Activated naive CD8-positive, alpha-beta T cell treated with anti-CD3 and anti-CD28 coated beads, Interleukin-2, amount 10 ng/mL, durations not matched to agents 7 days and 5 days (primary cell): ENCODE data around the gene KCNIP4. TPM values are rescaled to one million over a fixed set of nuclear protein-coding genes. Genes with fewer than 3 reads are reported as not detected.

Experiments used
- ATAC-seq: fragments of 150-1000 bp; cut with Tn5 transposase; one replicate; pipeline ENCODE4 v1.10.0; 2021; ENCODE audit warnings: low read depth, moderate library complexity
- POLR2A ChIA-PET: fragments of 350-600 bp; sonication (Branson Sonifier 250); formaldehyde crosslinking; loops from one replicate; lab custom pipeline; 2021; ENCODE audit warnings: antibody characterized with exemption; lab: Charles Lee
- DNase-seq: peaks from one replicate; pipeline ENCODE4 v3.0.0; 2021
- H3K27ac Mint-ChIP-seq: one replicate; pipeline ENCODE4 v1.8.0; 2022; ENCODE audit warnings: mild to moderate bottlenecking, mixed read lengths
- H3K27me3 Mint-ChIP-seq: one replicate; pipeline ENCODE4 v1.8.0; 2022; ENCODE audit warnings: mild to moderate bottlenecking, moderate library complexity, mixed read lengths
- H3K36me3 Mint-ChIP-seq: one replicate; pipeline ENCODE4 v1.8.0; 2021; ENCODE audit warnings: mild to moderate bottlenecking, mixed read lengths
- H3K4me1 Mint-ChIP-seq: one replicate; pipeline ENCODE4 v1.8.0; 2021; ENCODE audit warnings: mixed read lengths
- H3K4me3 Mint-ChIP-seq: one replicate; pipeline ENCODE4 v1.8.0; 2022; ENCODE audit warnings: mild to moderate bottlenecking, moderate library complexity, mixed read lengths
- H3K9me3 Mint-ChIP-seq: one replicate; pipeline ENCODE4 v1.8.0; 2021; ENCODE audit warnings: mixed read lengths
- total RNA-seq, 2 experiments: library from RNA; stranded (reverse); gene quantifications; one replicate each; pipeline ENCODE4 v1.2.3, GENCODE V29; 2021

KCNIP4 gene
- total RNA-seq, 2 experiments from 2014 or later = not detected

GRCh38 chr4:20899591-20899990 lies 1049.0 kb downstream of the KCNIP4 start:
- Mint-ChIP-seq H3K4me3 (no peak overlapping the region), H3K36me3 (no peaks in the 10 kb centered on the region), H3K4me1 (no peaks in the 10 kb centered on the region), H3K9me3 (no peaks in the 10 kb centered on the region), H3K27me3 (no peaks in the 10 kb centered on the region), H3K27ac (no peak overlapping the region)
- no peak for DNase-seq
- no peak for ATAC-seq
- POLR2A ChIA-PET = no interaction called here

GRCh38 chr4:20895988-20896387 lies 1052.6 kb downstream of the KCNIP4 start:
- DNase-seq (no peak), ATAC-seq (no peak)
- H3K4me3 Mint-ChIP-seq = no peak overlapping the region
- no peaks in the 10 kb centered on the region for H3K9me3 Mint-ChIP-seq
- no peaks in the 10 kb centered on the region for H3K36me3 Mint-ChIP-seq
- H3K4me1 Mint-ChIP-seq = no peaks in the 10 kb centered on the region
- no peak overlapping the region for H3K27ac Mint-ChIP-seq
- no peaks in the 10 kb centered on the region for H3K27me3 Mint-ChIP-seq
- POLR2A ChIA-PET = no interaction called here

- DNase-seq (no peak), ATAC-seq (no peak)
- no peaks in the 10 kb centered on the region for H3K4me1 Mint-ChIP-seq
- no peak overlapping the region for H3K4me3 Mint-ChIP-seq
- H3K9me3 Mint-ChIP-seq = no peaks in the 10 kb centered on the region
- no peaks in the 10 kb centered on the region for H3K27me3 Mint-ChIP-seq
- no peaks in the 10 kb centered on the region for H3K36me3 Mint-ChIP-seq
- POLR2A ChIA-PET = no interaction called here
- H3K27ac Mint-ChIP-seq = no peak overlapping the region
Measured at GRCh38 chr4:20895208-20895607, 1053.4 kb downstream of the KCNIP4 start.

GRCh38 chr4:20890761-20891160 lies 1057.8 kb downstream of the KCNIP4 start:
- no peak overlapping the region for H3K27ac Mint-ChIP-seq
- H3K27me3 Mint-ChIP-seq = no peaks in the 10 kb centered on the region
- DNase-seq (no peak), ATAC-seq (no peak)
- no peaks in the 10 kb centered on the region for H3K36me3 Mint-ChIP-seq
- H3K4me3 Mint-ChIP-seq = no peak overlapping the region
- POLR2A ChIA-PET = no interaction called here
- H3K9me3 Mint-ChIP-seq = no peaks in the 10 kb centered on the region
- no peaks in the 10 kb centered on the region for H3K4me1 Mint-ChIP-seq

- Mint-ChIP-seq H3K9me3 (peaks cover 4% of the 10 kb centered on the region), H3K27ac (no peak overlapping the region), H3K4me3 (no peak overlapping the region), H3K27me3 (no peaks in the 10 kb centered on the region), H3K4me1 (no peaks in the 10 kb centered on the region), H3K36me3 (no peaks in the 10 kb centered on the region)
- POLR2A ChIA-PET = no interaction called here
- DNase-seq (no peak), ATAC-seq (no peak)
Measured at GRCh38 chr4:20889901-20890300, 1058.7 kb downstream of the KCNIP4 start.

DNA sequence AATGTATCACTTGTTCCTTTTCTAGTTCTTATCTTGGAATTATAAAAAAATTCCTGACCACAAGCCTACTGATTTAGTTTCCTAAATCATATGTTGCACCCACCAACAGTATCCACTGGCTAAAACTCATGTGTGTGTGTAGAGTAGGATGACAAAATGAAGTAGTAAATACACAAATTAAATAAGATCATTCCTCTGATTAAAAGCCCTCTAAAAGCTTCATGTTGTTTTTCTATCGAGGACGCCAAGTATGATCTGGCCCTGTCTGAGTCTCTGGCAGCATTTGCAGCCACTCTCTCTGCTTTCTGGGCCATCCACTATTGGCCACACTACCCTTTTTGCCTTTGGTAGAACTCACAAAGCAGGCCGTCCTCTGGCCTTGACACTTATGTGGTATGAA lies 1064.9 kb downstream of the KCNIP4 start:
- peaks cover 5% of the 10 kb centered on the region for H3K9me3 Mint-ChIP-seq
- no peak for DNase-seq
- POLR2A ChIA-PET = no interaction called here
- no peaks in the 10 kb centered on the region for H3K27me3 Mint-ChIP-seq
- no peak for ATAC-seq
- H3K4me1 Mint-ChIP-seq = no peaks in the 10 kb centered on the region
- H3K36me3 Mint-ChIP-seq = no peaks in the 10 kb centered on the region
- no peak overlapping the region for H3K4me3 Mint-ChIP-seq
- no peak overlapping the region for H3K27ac Mint-ChIP-seq

DNA sequence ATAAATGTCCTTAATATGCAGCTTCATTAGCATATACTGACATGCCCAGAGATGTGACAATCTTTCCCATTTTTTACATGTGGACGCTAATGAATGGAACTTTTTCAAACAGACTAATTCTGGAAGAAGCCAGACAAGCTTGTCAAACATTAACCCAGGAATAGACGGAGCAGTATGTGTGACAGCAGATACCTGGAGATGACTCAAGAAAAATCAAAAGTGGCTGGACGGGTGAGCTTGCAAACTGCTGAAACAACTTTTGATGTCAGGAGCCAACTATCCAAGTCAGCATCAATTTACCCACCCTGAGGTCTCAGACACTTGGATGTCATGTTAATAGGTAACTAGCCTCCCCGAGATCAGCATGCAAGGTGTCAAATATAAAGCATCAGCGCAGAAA lies 1065.3 kb downstream of the KCNIP4 start:
- Mint-ChIP-seq H3K4me1 (no peaks in the 10 kb centered on the region), H3K4me3 (no peak overlapping the region), H3K27me3 (no peaks in the 10 kb centered on the region), H3K36me3 (no peaks in the 10 kb centered on the region), H3K27ac (no peak overlapping the region), H3K9me3 (peaks cover 5% of the 10 kb centered on the region)
- ATAC-seq = no peak
- POLR2A ChIA-PET = no interaction called here
- DNase-seq = no peak

GRCh38 chr4:20882500-20882899 lies 1066.1 kb downstream of the KCNIP4 start:
- Mint-ChIP-seq H3K27me3 (no peaks in the 10 kb centered on the region), H3K9me3 (peaks cover 5% of the 10 kb centered on the region), H3K27ac (no peak overlapping the region), H3K36me3 (no peaks in the 10 kb centered on the region), H3K4me1 (no peaks in the 10 kb centered on the region), H3K4me3 (no peak overlapping the region)
- POLR2A ChIA-PET = no interaction called here
- DNase-seq = no peak
- ATAC-seq = no peak

DNA sequence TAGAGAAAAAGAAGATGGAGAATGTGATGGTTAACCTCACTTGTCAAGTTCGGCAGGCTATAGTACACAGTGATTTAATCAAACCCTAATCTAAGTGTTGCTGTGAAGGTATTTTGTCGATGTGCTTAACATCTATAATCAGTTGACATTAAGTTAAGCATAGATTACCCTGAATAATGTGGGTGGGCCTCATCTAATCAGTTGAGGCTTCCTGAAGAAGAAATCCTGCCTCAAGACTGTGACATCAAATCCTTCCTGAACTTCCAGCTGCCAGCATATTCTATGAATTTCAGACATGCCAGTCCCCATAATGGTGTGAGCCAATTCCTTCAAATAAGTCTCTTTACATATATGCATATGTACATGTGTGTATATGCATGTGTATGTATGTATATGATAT lies 1066.9 kb downstream of the KCNIP4 start:
- POLR2A ChIA-PET = no interaction called here
- Mint-ChIP-seq H3K27ac (no peak overlapping the region), H3K4me1 (no peaks in the 10 kb centered on the region), H3K27me3 (no peaks in the 10 kb centered on the region), H3K4me3 (no peak overlapping the region), H3K9me3 (peaks cover 8% of the 10 kb centered on the region), H3K36me3 (no peaks in the 10 kb centered on the region)
- DNase-seq (no peak), ATAC-seq (no peak)

GRCh38 chr4:20878806-20879205 lies 1069.8 kb downstream of the KCNIP4 start:
- POLR2A ChIA-PET = no interaction called here
- peaks cover 4% of the 10 kb centered on the region for H3K9me3 Mint-ChIP-seq
- no peak overlapping the region for H3K27ac Mint-ChIP-seq
- DNase-seq = no peak
- H3K4me1 Mint-ChIP-seq = no peaks in the 10 kb centered on the region
- no peak for ATAC-seq
- no peak overlapping the region for H3K4me3 Mint-ChIP-seq
- H3K36me3 Mint-ChIP-seq = no peaks in the 10 kb centered on the region
- H3K27me3 Mint-ChIP-seq = no peaks in the 10 kb centered on the region

DNA sequence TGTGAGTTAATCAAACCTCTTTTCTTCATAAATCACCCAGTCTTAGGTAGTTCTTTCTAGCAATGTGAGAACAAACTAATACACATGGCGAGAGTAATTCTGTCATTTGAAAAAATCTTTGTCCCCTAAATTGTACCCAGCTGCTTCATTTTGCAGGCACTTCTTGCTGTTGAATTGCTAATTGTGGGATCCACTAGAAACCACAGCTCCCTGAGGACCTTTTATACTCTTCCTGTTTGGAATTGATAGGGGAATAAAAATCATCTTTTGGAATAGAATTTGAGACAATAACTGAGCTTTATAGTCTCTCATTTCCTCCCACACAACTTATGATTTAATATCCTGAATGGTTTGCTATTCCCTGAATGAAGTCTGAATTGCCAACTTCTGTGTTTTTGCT lies 1078.1 kb downstream of the KCNIP4 start:
- H3K9me3 Mint-ChIP-seq = peaks cover 2% of the 10 kb centered on the region
- H3K4me3 Mint-ChIP-seq = no peak overlapping the region
- H3K27me3 Mint-ChIP-seq = no peaks in the 10 kb centered on the region
- POLR2A ChIA-PET = no interaction called here
- ATAC-seq (no peak), DNase-seq (no peak)
- H3K4me1 Mint-ChIP-seq = peaks cover 11% of the 10 kb centered on the region
- H3K27ac Mint-ChIP-seq = no peak overlapping the region
- peaks cover 2% of the 10 kb centered on the region for H3K36me3 Mint-ChIP-seq

DNA sequence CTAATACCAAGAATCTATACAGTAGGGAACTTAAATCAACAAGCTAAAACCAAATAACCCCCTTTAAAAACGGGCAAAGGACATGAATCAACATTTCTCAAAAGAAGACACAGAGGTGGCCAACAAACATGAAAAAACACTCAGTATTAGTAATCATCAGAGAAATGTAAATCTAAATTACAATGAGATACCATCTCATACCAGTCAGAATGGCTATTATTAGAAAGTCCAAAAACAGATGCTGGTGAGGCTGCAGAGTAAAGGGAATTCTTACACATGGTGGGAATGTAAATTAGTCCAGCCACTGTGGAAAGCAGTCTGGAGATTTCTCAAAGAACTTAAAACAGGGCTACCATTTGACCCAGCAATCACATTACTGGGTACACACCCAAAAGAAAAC lies 1080.5 kb downstream of the KCNIP4 start:
- Mint-ChIP-seq H3K9me3 (peaks cover 4% of the 10 kb centered on the region), H3K27ac (no peak overlapping the region), H3K36me3 (peaks cover 2% of the 10 kb centered on the region), H3K4me1 (peaks cover 11% of the 10 kb centered on the region), H3K4me3 (no peak overlapping the region), H3K27me3 (no peaks in the 10 kb centered on the region)
- POLR2A ChIA-PET = no interaction called here
- ATAC-seq (no peak), DNase-seq (no peak)

DNA sequence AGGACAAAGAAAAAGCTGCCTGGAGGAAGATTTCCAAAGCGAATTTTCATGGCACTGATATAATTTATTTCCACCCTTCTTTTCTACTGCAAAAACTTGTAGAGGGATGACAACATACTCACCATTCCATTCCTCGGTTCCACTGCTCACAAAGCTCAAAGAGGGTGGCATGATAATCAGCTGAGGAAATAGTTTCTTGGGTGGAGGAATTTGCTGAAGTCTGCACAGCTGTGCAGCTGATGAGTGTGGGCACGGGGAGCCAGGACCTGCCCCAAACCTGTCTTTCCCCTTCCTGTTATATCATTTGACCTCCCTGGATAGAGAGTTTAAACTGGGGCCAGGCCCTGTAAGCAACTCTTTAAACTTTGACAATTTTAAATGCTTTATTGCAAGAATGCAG lies 1087.7 kb downstream of the KCNIP4 start:
- Mint-ChIP-seq H3K9me3 (peaks cover 2% of the 10 kb centered on the region), H3K27ac (no peak overlapping the region), H3K27me3 (no peaks in the 10 kb centered on the region), H3K4me3 (no peak overlapping the region), H3K36me3 (no peaks in the 10 kb centered on the region), H3K4me1 (no peaks in the 10 kb centered on the region)
- no peak for ATAC-seq
- POLR2A ChIA-PET = no interaction called here
- DNase-seq = no peak

- Mint-ChIP-seq H3K27me3 (no peaks in the 10 kb centered on the region), H3K9me3 (peaks cover 2% of the 10 kb centered on the region), H3K4me3 (no peak overlapping the region), H3K4me1 (no peaks in the 10 kb centered on the region), H3K27ac (no peak overlapping the region), H3K36me3 (no peaks in the 10 kb centered on the region)
- DNase-seq (no peak), ATAC-seq (no peak)
- POLR2A ChIA-PET = no interaction called here
Measured at GRCh38 chr4:20859097-20859781, 1089.3 kb downstream of the KCNIP4 start.

DNA sequence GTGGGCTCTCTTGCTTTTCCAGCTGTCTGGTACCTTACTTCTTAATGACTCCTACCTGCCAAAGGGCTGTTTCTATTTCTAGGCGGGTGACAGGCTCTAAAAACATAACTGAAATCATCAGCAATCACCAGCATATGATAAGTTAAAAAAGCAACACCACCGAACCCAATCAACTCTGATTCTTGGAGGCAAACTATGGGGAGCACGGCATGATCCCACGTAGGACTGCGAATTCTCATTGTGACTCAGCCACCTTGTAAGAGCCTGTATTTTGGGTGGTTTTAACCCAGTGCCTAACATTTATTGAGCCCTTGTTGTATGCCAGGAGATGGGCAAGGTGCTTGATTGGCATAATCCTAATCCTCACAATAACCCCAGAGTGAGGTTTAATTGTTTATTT lies 1091.5 kb downstream of the KCNIP4 start:
- Mint-ChIP-seq H3K27ac (no peak overlapping the region), H3K9me3 (peaks cover 4% of the 10 kb centered on the region), H3K4me1 (no peaks in the 10 kb centered on the region), H3K36me3 (no peaks in the 10 kb centered on the region), H3K4me3 (no peak overlapping the region), H3K27me3 (no peaks in the 10 kb centered on the region)
- DNase-seq (no peak), ATAC-seq (no peak)
- POLR2A ChIA-PET = no interaction called here
